HCT116 (cell line): Measurements from ENCODE around the gene RABGGTB. TPM values are rescaled to one million over a fixed set of nuclear protein-coding genes. Genes with fewer than 3 reads are reported as not detected.
"Not testable (repeated sequence)": the region's sequence is repeated elsewhere in the genome, so short reads cannot be mapped to it uniquely, and the experiment has no call there.

Experiments
- ATAC-seq: fragments of 200-7000 bp; cut with Tn5 transposase; 2 replicates; pipeline ENCODE4 v1.9.1; 2020; ENCODE audit warnings: mild to moderate bottlenecking, moderate library complexity
- BruUV-seq: library from RNA; stranded (reverse); fragments of 400-500 nt; replicated peaks from 2 replicates; lab custom pipeline; 2021; lab: Mats Ljungman, UMichigan
- CTCF ChIA-PET: fragments of 300-600 bp; sonication (Branson Sonifier 250); formaldehyde crosslinking; loops from one replicate; lab custom pipeline; 2021; ENCODE audit warnings: antibody characterized with exemption; lab: Charles Lee
- POLR2A ChIA-PET: fragments of 300-600, 350-600 bp; sonication (Branson Sonifier 250); formaldehyde crosslinking; loops from one replicate; lab custom pipeline; 2021; ENCODE audit warnings: antibody characterized with exemption; lab: Charles Lee
- RAD21 ChIA-PET, 2 experiments: fragments of 300-600 bp; sonication (Branson Sonifier 250); formaldehyde crosslinking; loops; one replicate each; lab custom pipeline; 2023; ENCODE audit warnings: low total read pairs in 2 of 2; ENCODE audit not compliant: uncharacterized antibody in 2 of 2, unreplicated experiment in 2 of 2, low non-redundant PET in 1 of 2; lab: Charles Lee
- DNase-seq: peaks from one replicate; pipeline ENCODE4 v3.0.0-alpha.2; 2010; ENCODE audit warnings: low read depth, low spot score
- H2AFZ ChIP-seq: fragments of 200-600 bp; shearing (Covaris generic), sonication (generic); 2 replicates; pipeline ENCODE4 v1.6.1; 2017; ENCODE audit warnings: low read depth, mixed run types, mixed read lengths, antibody characterized with exemption, low read length; ENCODE audit not compliant: poor library complexity, severe bottlenecking
- H3K27ac ChIP-seq: 2 replicates; pipeline ENCODE4 v1.5.1; 2012; ENCODE audit warnings: low read depth, low read length
- H3K27me3 ChIP-seq: fragments of 200-600 bp; sonication (generic); 2 replicates; pipeline ENCODE4 v1.6.1; 2016; ENCODE audit warnings: mixed run types, low read length, mixed read lengths; ENCODE audit not compliant: insufficient read depth
- H3K36me3 ChIP-seq, 2 experiments: fragments of 200-500 bp in 1 of 2; fragments of 200-600 bp in 1 of 2; sonication (Bioruptor generic) in 1 of 2; sonication (generic) in 1 of 2; 2 replicates each; pipeline versions ENCODE4 v1.5.1 to v1.6.1; 2014 to 2016; ENCODE audit warnings: low read length in 2 of 2, inconsistent platforms in 1 of 2, mixed read lengths in 1 of 2, mixed run types in 1 of 2; ENCODE audit not compliant: insufficient read depth in 2 of 2, control insufficient read depth in 1 of 2
- H3K4me1 ChIP-seq, 2 experiments: fragments of 200-600 bp in 1 of 2; sonication (generic) in 1 of 2; 2 replicates each; pipeline versions ENCODE4 v1.5.1 to v1.6.1; 2012 to 2017; ENCODE audit warnings: low read length in 2 of 2, inconsistent platforms in 1 of 2, mild to moderate bottlenecking in 1 of 2, mixed read lengths in 1 of 2, mixed run types in 1 of 2, moderate library complexity in 1 of 2; ENCODE audit not compliant: insufficient read depth in 2 of 2, control insufficient read depth in 1 of 2
- H3K4me2 ChIP-seq: fragments of 200-600 bp; sonication (generic); 2 replicates; pipeline ENCODE4 v1.6.1; 2017; ENCODE audit warnings: mixed run types, low read length, mixed read lengths
- H3K4me3 ChIP-seq, 2 experiments: fragments of 200-600 bp in 1 of 2; sonication (generic) in 1 of 2; replicated peaks in 1 of 2; 2 replicates each; pipeline ENCODE4 v1.5.1; 2011 to 2016; ENCODE audit warnings: low read length in 2 of 2, control low read depth in 1 of 2, low read depth in 1 of 2, mild to moderate bottlenecking in 1 of 2, mixed read lengths in 1 of 2, mixed run types in 1 of 2
- H3K79me2 ChIP-seq: fragments of 200-600 bp; sonication (generic); 2 replicates; pipeline ENCODE4 v1.6.1; 2017; ENCODE audit warnings: mild to moderate bottlenecking, mixed run types, low read length, moderate library complexity, mixed read lengths; ENCODE audit not compliant: insufficient read depth
- H3K9ac ChIP-seq: fragments of 200-600 bp; sonication (generic); 2 replicates; pipeline ENCODE4 v1.6.1; 2016; ENCODE audit warnings: low read length, mixed read lengths
- H3K9me2 ChIP-seq: fragments of 200-600 bp; sonication (generic), shearing (Covaris generic); 2 replicates; pipeline ENCODE4 v1.6.1; 2017; ENCODE audit warnings: mixed run types, mild to moderate bottlenecking, moderate library complexity; ENCODE audit not compliant: insufficient read depth
- H3K9me3 ChIP-seq, 2 experiments: fragments of 200-500 bp in 1 of 2; fragments of 200-600 bp in 1 of 2; sonication (Bioruptor generic) in 1 of 2; sonication (generic) in 1 of 2; 2 replicates each; pipeline ENCODE4 v1.6.1; 2014 to 2017; ENCODE audit warnings: low read length in 2 of 2, mixed read lengths in 2 of 2, inconsistent platforms in 1 of 2, low read depth in 1 of 2, mild to moderate bottlenecking in 1 of 2, mixed run types in 1 of 2, moderate library complexity in 1 of 2; ENCODE audit not compliant: control insufficient read depth in 1 of 2, insufficient read depth in 1 of 2
- H4K20me1 ChIP-seq: fragments of 200-600 bp; sonication (generic), shearing (Covaris generic); 2 replicates; pipeline ENCODE4 v1.6.1; 2017; ENCODE audit warnings: mixed run types, mild to moderate bottlenecking, moderate library complexity; ENCODE audit not compliant: insufficient read depth
- EZH2 ChIP-seq: fragments of 200-600 bp; sonication (generic); IDR thresholded peaks from 2 replicates; pipeline ENCODE4 v1.6.1; 2017; ENCODE audit warnings: antibody characterized with exemption, mixed run types
- FOSL1 ChIP-seq: IDR thresholded peaks from 2 replicates; pipeline ENCODE4 v1.6.1; 2012; ENCODE audit warnings: low read depth
- SIN3A ChIP-seq: IDR thresholded peaks from 2 replicates; pipeline ENCODE4 v1.6.1; 2012; ENCODE audit warnings: low read depth
- SP1 ChIP-seq: IDR thresholded peaks from 2 replicates; pipeline ENCODE4 v1.6.1; 2012; ENCODE audit warnings: low read depth
- TCF7L2 ChIP-seq: IDR thresholded peaks from 2 replicates; pipeline ENCODE4 v1.7.0; 2011; ENCODE audit warnings: borderline replicate concordance, inconsistent platforms; ENCODE audit not compliant: insufficient read depth, insufficient read length; ENCODE audit errors: extremely low read depth
- ZFX ChIP-seq: fragments of 450-650 bp; IDR thresholded peaks from 2 replicates; pipeline ENCODE4 v1.6.1; 2017
- intact Hi-C: fragments of 100-400 bp; cut with micrococcal nuclease; formaldehyde crosslinking; loops from 2 replicates; pipeline ENCODE4 v1.10.0; 2022
- total RNA-seq: library from RNA; stranded (reverse); gene quantifications from one replicate; pipeline ENCODE4 v1.2.1, GENCODE V29; 2021; ENCODE audit not compliant: unreplicated experiment

RABGGTB gene
- total RNA-seq, 1 experiment from 2014 or later, result 203 TPM

DNA sequence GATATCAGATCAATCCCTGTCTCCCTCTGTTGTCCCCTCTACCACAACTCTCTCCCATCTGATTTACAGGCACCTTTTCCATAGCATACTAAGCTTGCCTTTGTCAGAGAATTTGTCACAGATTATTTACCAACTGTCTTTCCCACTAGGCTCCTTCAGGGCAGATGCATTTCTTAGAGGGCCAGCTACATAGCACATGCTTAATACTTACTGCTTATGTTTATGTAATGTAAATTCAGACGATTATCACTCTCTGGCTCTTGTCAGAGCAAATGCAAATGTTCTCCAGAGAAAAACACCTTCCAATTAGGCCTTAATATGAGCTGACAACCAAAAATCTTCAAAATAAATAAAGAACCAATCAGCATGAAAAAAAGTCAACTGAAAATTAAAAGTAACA is 15.3 kb upstream of the RABGGTB start:
- no peaks in the 10 kb centered on the region for H3K79me2 ChIP-seq
- peaks cover 11 to 29% of the 10 kb centered on the region in 2 experiments for H3K4me1 ChIP-seq
- no peaks in the 10 kb centered on the region for H3K9me2 ChIP-seq
- H3K4me3 ChIP-seq, result no peak overlapping the region
- ATAC-seq (no peak), DNase-seq (no peak)
- intact Hi-C loops, result no loop called here
- H3K36me3 ChIP-seq, result no peaks in the 10 kb centered on the region
- H4K20me1 ChIP-seq, result no peaks in the 10 kb centered on the region
- H3K27me3 ChIP-seq, result no peaks in the 10 kb centered on the region
- ChIA-PET POLR2A (no interaction called here), CTCF (no interaction called here)
- H2AFZ ChIP-seq, result no peak overlapping the region
- no peak overlapping the region for H3K9ac ChIP-seq
- no peak overlapping the region for H3K4me2 ChIP-seq
- TF ChIP-seq EZH2, result no peak
- no peak for TF ChIP-seq SIN3A
- TF ChIP-seq, all 23 proteins: peak for 0
- H3K9me3 ChIP-seq, result no peaks in the 10 kb centered on the region
- no TSS peak for BruUV-seq
- H3K27ac ChIP-seq, result no peak overlapping the region
- RAD21 ChIA-PET, result no interaction called here

DNA sequence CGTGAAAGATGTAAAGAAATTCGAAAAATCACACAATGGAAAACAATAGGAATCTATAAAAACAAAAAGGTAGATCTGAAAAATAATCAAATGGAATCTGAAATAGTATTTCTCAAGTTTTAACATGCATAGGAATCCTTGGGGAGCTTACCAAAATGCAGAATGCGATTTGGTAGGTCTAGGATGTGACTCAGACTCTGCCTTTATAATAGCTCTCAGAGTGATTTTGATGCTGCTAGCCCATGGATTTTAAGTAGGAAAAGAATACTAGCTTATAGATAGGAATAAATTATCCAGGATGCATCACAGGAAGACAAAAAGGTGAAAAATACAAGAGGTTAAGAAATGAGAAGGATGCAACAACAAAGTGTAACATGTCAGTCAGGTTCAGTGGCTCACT is 14.1 kb upstream of the RABGGTB start:
- ATAC-seq, result no peak
- Histone ChIP-seq H3K4me3 (no peak overlapping the region), H4K20me1 (no peaks in the 10 kb centered on the region), H3K27me3 (no peaks in the 10 kb centered on the region), H3K9ac (no peak overlapping the region), H3K79me2 (no peaks in the 10 kb centered on the region), H3K27ac (no peak overlapping the region), H3K9me2 (no peaks in the 10 kb centered on the region), H3K36me3 (no peaks in the 10 kb centered on the region), H2AFZ (no peak overlapping the region), H3K4me2 (no peak overlapping the region), H3K9me3 (no peaks in the 10 kb centered on the region), H3K4me1 (peaks cover 11 to 24% of the 10 kb centered on the region in 2 experiments)
- RAD21 ChIA-PET, result no interaction called here
- DNase-seq, result no peak
- CTCF ChIA-PET, result no interaction called here
- BruUV-seq, result no TSS peak
- POLR2A ChIA-PET, result interaction anchor here (0.7 to 1.7 kb wide), 2 partner anchors 13 to 1043 kb away, joined by 4 to 5 read pairs; partner anchors contain the start of gene RABGGTB
- intact Hi-C loops, result no loop called here
- TF ChIP-seq TCF7L2 (no peak), FOSL1 (no peak), SP1 (no peak), SIN3A (no peak), ZFX (no peak)

DNA sequence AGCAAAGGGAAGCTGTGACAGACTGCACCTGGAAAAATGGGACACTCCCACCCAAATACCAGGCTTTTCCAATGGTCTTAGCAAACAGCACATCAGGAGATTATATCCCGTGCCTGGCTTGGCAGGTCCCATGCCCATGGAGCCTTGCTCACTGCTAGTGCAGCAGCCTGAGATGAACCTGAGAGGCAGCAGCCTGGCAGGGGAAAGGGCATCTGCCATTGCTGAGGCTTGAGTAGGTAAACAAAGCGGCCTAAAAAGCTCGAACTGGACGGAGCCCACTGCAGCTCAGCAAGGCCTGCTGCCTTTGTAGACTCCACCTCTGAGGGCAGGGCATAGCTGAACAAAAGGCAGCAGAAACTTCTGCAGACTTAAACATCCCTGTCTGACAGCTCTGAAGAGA is 8.2 kb upstream of the RABGGTB start:
- H3K27me3 ChIP-seq, intact Hi-C loops, ATAC-seq, CTCF ChIA-PET, BruUV-seq, H3K27ac ChIP-seq, RAD21 ChIA-PET, H3K4me3 ChIP-seq, H3K4me2 ChIP-seq, H3K9me2 ChIP-seq, H2AFZ ChIP-seq, H3K9ac ChIP-seq, H3K79me2 ChIP-seq, H3K36me3 ChIP-seq, H4K20me1 ChIP-seq, DNase-seq, H3K9me3 ChIP-seq: not testable (repeated sequence)
- H3K4me1 ChIP-seq, result peaks cover 11 to 17% of the 10 kb centered on the region in 2 experiments
- POLR2A ChIA-PET, result interaction anchor here (4.3 kb wide), 1 partner anchor 7 kb away, joined by 20 read pairs; the partner anchor contains the start of gene RABGGTB

DNA sequence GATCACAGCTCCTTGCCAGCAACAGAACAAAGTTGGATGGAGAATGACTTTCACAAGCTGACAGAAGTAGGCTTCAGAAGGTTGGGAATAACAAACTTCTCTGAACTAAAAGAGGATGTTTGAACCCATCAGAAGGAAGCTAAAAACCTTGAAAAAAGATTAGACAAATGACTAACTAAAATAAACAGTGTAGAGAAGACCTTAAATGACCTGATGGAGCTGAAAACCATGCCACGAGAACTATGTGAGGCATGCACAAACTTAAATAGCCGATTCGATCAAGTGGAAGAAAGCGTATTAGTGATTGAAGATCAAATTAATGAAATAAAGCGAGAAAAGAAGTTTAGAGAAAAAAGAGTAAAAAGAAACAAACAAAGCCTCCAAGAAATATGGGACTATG is 7.4 kb upstream of the RABGGTB start:
- not testable (repeated sequence) for H3K4me2 ChIP-seq, BruUV-seq
- POLR2A ChIA-PET, result interaction anchor here (4.3 kb wide), 1 partner anchor 7 kb away, joined by 20 read pairs; the partner anchor contains the start of gene RABGGTB

More for the DNA sequence above, 7.4 kb upstream of the RABGGTB start:
- H3K36me3 ChIP-seq, H3K27me3 ChIP-seq, H3K79me2 ChIP-seq, H3K9me3 ChIP-seq, H2AFZ ChIP-seq, DNase-seq, intact Hi-C loops, CTCF ChIA-PET, H3K9ac ChIP-seq, H3K27ac ChIP-seq, ATAC-seq, H3K4me3 ChIP-seq, RAD21 ChIA-PET, H4K20me1 ChIP-seq, H3K9me2 ChIP-seq: not testable (repeated sequence)
- H3K4me1 ChIP-seq, result peaks cover 11 to 17% of the 10 kb centered on the region in 2 experiments
